HFF-Myc (cell line): ENCODE measurements around the gene EPB42.
A peak's percentile ranks its signal among the peaks of the same experiment; 100 is the strongest.
"Not testable (repeated sequence)": the region's sequence is repeated elsewhere in the genome, so short reads cannot be mapped to it uniquely, and the experiment has no call there.

Experiments
- DNase-seq: peaks from one replicate; pipeline ENCODE4 v3.0.0-alpha.2; 2011; ENCODE audit warnings: low read depth; ENCODE audit errors: extremely low read depth
- H3K4me3 ChIP-seq: replicated peaks from 2 replicates; pipeline ENCODE4 v1.5.1; 2011; ENCODE audit warnings: low read depth, mild to moderate bottlenecking, control low read depth, low read length
- CTCF ChIP-seq: IDR thresholded peaks from 2 replicates; pipeline ENCODE4 v1.5.1; 2012; ENCODE audit warnings: mild to moderate bottlenecking, low read depth, low read length, control low read depth; ENCODE audit errors: missing control alignments

The EPB42 gene

GRCh38 chr15:43187544-43188155, 33.2 kb downstream of the EPB42 start:
- DNase-seq = peak; percentile 30
- peak; percentile 61 for TF ChIP-seq CTCF
- no peak overlapping the region for H3K4me3 ChIP-seq

GRCh38 chr15:43186003-43186353, 34.8 kb downstream of the EPB42 start:
- no peak for DNase-seq
- peak overlapping the region; percentile 79 for H3K4me3 ChIP-seq
- TF ChIP-seq CTCF = no peak

GRCh38 chr15:43185157-43186002, 35.4 kb downstream of the EPB42 start, which contains the start of gene CCNDBP1:
CCNDBP1 (plus strand) TSS chr15:43185403; CDS start chr15:43185499, 96 bp downstream.
- DNase-seq = peak; percentile 62
- TF ChIP-seq CTCF = peak; percentile 43
- peak within 1 kb of the TSS; percentile 79 for H3K4me3 ChIP-seq

- peak overlapping the region; percentile 79 for H3K4me3 ChIP-seq
- no peak for TF ChIP-seq CTCF
- DNase-seq = no peak
Observed at GRCh38 chr15:43184407-43185124, 36.3 kb downstream of the EPB42 start.

GRCh38 chr15:43183270-43183669, 37.5 kb downstream of the EPB42 start:
- DNase-seq = no peak
- TF ChIP-seq CTCF = no peak
- H3K4me3 ChIP-seq = no peak overlapping the region

GRCh38 chr15:43177147-43177546, 43.7 kb downstream of the EPB42 start:
- not testable (repeated sequence) for H3K4me3 ChIP-seq

GRCh38 chr15:43175656-43176309, 45.0 kb downstream of the EPB42 start:
- DNase-seq, H3K4me3 ChIP-seq: not testable (repeated sequence)

More at GRCh38 chr15:43177147-43177546, 43.7 kb downstream of the EPB42 start:
- DNase-seq = not testable (repeated sequence)
